MCF 10A (cell line): ENCODE data around the gene FANCC. TPM values are rescaled to one million over a fixed set of nuclear protein-coding genes. Genes with fewer than 3 reads are reported as not detected.

Experiments used
- BruUV-seq: library from RNA; stranded (reverse); fragments of 400-500 nt; replicated peaks from 2 replicates; lab custom pipeline; 2021; lab: Mats Ljungman, UMichigan
- CTCF ChIA-PET: fragments of 300-600 bp; sonication (Branson Sonifier 250); formaldehyde crosslinking; extraction: SDS; loops from one replicate; lab custom pipeline; 2021; ENCODE audit warnings: antibody characterized with exemption, inconsistent platforms; lab: Yijun Ruan, JAX
- POLR2A ChIA-PET: fragments of 300-600, 350-650 bp; sonication (Branson Sonifier 250); formaldehyde crosslinking; extraction: SDS; loops from one replicate; lab custom pipeline; 2020; ENCODE audit warnings: antibody characterized with exemption, inconsistent platforms; lab: Yijun Ruan, JAX
- DNase-seq: peaks from one replicate; pipeline ENCODE4 v3.0.0-alpha.2; 2018; ENCODE audit not compliant: unreplicated experiment
- H3K27ac Mint-ChIP-seq: one replicate; pipeline ENCODE4 v1.8.0; 2022; ENCODE audit warnings: mild to moderate bottlenecking, low read depth, mixed read lengths; ENCODE audit not compliant: unreplicated experiment
- H3K27me3 Mint-ChIP-seq: one replicate; pipeline ENCODE4 v1.8.0; 2022; ENCODE audit warnings: mixed read lengths; ENCODE audit not compliant: insufficient read depth, unreplicated experiment
- H3K36me3 Mint-ChIP-seq: one replicate; pipeline ENCODE4 v1.8.0; 2022; ENCODE audit warnings: mild to moderate bottlenecking, moderate library complexity, mixed read lengths; ENCODE audit not compliant: insufficient read depth, unreplicated experiment
- H3K4me1 Mint-ChIP-seq: one replicate; pipeline ENCODE4 v1.8.0; 2022; ENCODE audit warnings: mixed read lengths; ENCODE audit not compliant: insufficient read depth, unreplicated experiment
- H3K4me3 Mint-ChIP-seq: one replicate; pipeline ENCODE4 v1.8.0; 2022; ENCODE audit warnings: mild to moderate bottlenecking, moderate library complexity, mixed read lengths; ENCODE audit not compliant: unreplicated experiment
- H3K9me3 Mint-ChIP-seq: one replicate; pipeline ENCODE4 v1.8.0; 2022; ENCODE audit warnings: mixed read lengths; ENCODE audit not compliant: unreplicated experiment
- intact Hi-C: fragments of 100-400 bp; cut with micrococcal nuclease; formaldehyde crosslinking; loops from 2 replicates; pipeline ENCODE4 v1.14.1; 2022
- total RNA-seq: library from RNA; stranded (reverse); gene quantifications from 2 replicates; pipeline ENCODE4 v1.2.3, GENCODE V29; 2022
- TF ChIP-seq, protein P1 (sequence below): fragments of 200-600 bp; IDR thresholded peaks from one replicate; pipeline ENCODE4 v1.8.0; 2022; ENCODE audit warnings: antibody characterized with exemption, mild to moderate bottlenecking; ENCODE audit not compliant: unreplicated experiment

The FANCC gene
- total RNA-seq, 1 experiment from 2014 or later: 12.1 TPM

DNA sequence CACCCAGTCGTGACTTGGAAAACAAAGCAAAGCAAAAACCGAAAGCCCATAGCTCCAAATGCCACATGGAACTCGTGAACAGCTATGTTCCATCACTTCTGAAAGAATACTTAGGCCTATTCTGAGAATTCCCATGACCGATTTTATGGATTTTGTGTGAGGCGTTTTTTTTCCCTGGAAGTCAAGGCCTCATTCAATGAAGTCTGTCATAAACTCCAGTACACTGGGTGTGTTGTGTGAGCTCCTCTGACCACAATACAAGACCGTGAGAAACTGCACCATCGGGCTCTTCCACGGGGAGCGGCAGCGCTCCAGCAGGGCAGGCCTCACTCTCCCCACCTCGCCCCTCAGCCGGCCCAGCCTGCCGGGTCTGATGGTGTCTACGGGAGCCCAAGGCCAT, 209.5 kb downstream of the FANCC start:
- Mint-ChIP-seq H3K36me3 (peaks cover 20% of the 10 kb centered on the region), H3K27me3 (no peaks in the 10 kb centered on the region), H3K4me3 (no peak overlapping the region), H3K4me1 (peaks cover 11% of the 10 kb centered on the region), H3K9me3 (no peaks in the 10 kb centered on the region), H3K27ac (no peak overlapping the region)
- DNase-seq: no peak
- BruUV-seq: no TSS peak
- intact Hi-C loops: loop anchor here (5.0 kb wide), 1 partner anchor 101 kb away; no protein-coding TSS in a partner anchor
- TF ChIP-seq, protein P1, sequence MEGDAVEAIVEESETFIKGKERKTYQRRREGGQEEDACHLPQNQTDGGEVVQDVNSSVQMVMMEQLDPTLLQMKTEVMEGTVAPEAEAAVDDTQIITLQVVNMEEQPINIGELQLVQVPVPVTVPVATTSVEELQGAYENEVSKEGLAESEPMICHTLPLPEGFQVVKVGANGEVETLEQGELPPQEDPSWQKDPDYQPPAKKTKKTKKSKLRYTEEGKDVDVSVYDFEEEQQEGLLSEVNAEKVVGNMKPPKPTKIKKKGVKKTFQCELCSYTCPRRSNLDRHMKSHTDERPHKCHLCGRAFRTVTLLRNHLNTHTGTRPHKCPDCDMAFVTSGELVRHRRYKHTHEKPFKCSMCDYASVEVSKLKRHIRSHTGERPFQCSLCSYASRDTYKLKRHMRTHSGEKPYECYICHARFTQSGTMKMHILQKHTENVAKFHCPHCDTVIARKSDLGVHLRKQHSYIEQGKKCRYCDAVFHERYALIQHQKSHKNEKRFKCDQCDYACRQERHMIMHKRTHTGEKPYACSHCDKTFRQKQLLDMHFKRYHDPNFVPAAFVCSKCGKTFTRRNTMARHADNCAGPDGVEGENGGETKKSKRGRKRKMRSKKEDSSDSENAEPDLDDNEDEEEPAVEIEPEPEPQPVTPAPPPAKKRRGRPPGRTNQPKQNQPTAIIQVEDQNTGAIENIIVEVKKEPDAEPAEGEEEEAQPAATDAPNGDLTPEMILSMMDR: no peak
- CTCF ChIA-PET: interaction anchor here (0.5 to 1.0 kb wide), 2 partner anchors 20 to 30 kb away, joined by 4 read pairs; no protein-coding TSS in a partner anchor
- POLR2A ChIA-PET: interaction anchor here (0.7 to 1.2 kb wide), 4 partner anchors 9 to 538 kb away, joined by 3 to 4 read pairs (median 4); no protein-coding TSS in a partner anchor

DNA sequence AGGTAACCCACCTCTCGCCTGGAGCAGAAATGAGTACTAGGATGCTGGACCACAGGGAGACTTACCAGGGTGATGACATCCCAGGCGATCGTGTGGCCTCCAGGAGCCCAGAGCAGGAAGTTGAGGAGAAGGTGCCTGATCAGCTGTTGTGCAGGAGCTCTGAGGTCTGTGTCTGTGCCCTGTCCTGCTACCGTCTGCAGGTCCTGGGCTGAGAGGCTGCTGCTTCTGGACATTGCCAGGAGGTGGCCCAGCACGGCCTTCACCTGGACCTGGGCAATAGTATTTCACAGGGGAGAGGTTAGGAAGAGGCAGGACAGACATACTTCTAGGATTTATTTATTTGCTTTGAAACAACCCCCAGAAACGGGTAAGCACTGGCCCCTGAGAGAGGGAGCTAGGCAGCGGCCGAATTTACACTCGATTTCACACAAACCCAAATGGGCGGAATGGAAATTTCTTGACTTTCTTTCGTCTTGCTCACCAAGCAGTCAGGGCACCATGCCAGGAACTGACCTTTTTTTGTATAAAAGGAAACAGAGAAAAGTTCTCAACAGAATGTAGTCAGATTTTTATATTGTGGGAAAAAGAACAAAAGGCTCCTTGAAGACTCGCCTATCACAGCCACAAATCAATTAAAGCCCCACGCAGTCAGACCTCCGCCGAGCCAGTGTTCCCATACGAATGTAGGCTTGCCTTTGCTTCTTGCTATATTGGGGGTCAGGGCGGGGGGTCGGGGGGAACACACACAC, 210.3 kb downstream of the FANCC start:
- TF ChIP-seq, protein P1: no peak
- ChIA-PET CTCF (interaction anchor here (1.0 to 1.2 kb wide), 2 partner anchors 20 to 24 kb away, joined by 4 read pairs; no protein-coding TSS in a partner anchor), POLR2A (interaction anchor here (0.7 to 1.2 kb wide), 2 partner anchors 10 to 15 kb away, joined by 4 read pairs; no protein-coding TSS in a partner anchor)
- DNase-seq: no peak
- H3K27me3 Mint-ChIP-seq: no peaks in the 10 kb centered on the region
- no TSS peak for BruUV-seq
- no peaks in the 10 kb centered on the region for H3K9me3 Mint-ChIP-seq
- H3K4me3 Mint-ChIP-seq: no peak overlapping the region
- H3K36me3 Mint-ChIP-seq: peaks cover 20% of the 10 kb centered on the region
- H3K27ac Mint-ChIP-seq: peak overlapping the region; percentile 23
- intact Hi-C loops: loop anchor here (5.0 kb wide), 1 partner anchor 100 kb away; no protein-coding TSS in a partner anchor
- H3K4me1 Mint-ChIP-seq: peaks cover 11% of the 10 kb centered on the region

DNA sequence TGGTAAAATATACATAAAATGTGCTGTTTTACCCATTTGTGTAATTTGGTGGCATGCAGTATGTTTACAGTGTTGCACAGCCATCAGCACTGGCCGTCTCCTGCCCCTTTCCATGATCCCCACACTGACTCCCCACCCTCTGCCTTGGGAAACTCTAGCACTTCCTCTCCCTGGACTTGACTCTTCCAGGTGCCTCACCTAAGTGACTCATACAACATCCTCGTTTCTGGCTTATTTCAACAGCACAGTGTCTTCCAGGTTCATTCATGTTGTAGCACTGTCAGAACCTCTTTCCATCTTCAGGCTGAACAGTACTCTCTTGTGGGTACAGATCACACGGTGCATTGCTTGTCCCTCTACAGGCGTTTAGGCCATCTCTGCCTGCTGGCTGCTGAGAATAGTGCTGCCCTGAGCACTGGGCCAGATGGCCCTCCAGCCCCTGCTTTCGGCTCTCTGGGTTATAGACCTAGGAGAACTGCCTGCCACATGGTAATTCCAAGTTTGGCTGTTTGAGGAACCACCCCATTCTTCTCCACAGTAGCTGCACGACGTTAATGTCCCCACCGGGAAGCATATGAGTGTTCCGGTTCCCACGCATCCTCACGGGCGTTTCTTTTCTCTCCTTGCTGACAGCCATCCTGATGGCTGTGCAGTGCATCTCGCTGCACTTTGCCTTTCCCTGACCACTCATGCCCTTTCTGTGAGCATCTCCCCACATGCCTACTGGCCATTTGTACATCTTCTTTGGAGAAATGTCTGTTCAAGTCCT, 211.8 kb downstream of the FANCC start:
- H3K9me3 Mint-ChIP-seq: no peaks in the 10 kb centered on the region
- no peaks in the 10 kb centered on the region for H3K27me3 Mint-ChIP-seq
- TF ChIP-seq, protein P1: no peak
- peaks cover 13% of the 10 kb centered on the region for H3K36me3 Mint-ChIP-seq
- peak overlapping the region; percentile 10 for H3K27ac Mint-ChIP-seq
- BruUV-seq: TSS peak; percentile 77
- H3K4me3 Mint-ChIP-seq: no peak overlapping the region
- ChIA-PET CTCF (interaction anchor here (0.6 kb wide), 1 partner anchor 14 kb away, joined by 4 read pairs; no protein-coding TSS in a partner anchor), POLR2A (no interaction called here)
- intact Hi-C loops: loop anchor here (5.0 kb wide), 1 partner anchor 98 kb away; no protein-coding TSS in a partner anchor
- H3K4me1 Mint-ChIP-seq: peaks cover 11% of the 10 kb centered on the region
- DNase-seq: peak; percentile 82
